Measurements from ENCODE around the gene CARD11. TPM values are rescaled to one million over a fixed set of nuclear protein-coding genes. Genes with fewer than 3 reads are reported as not detected.

The CARD11 gene
- total and polyA plus RNA-seq, 2 experiments from 2014 or later: 17.7 to 29.0 TPM

DNA sequence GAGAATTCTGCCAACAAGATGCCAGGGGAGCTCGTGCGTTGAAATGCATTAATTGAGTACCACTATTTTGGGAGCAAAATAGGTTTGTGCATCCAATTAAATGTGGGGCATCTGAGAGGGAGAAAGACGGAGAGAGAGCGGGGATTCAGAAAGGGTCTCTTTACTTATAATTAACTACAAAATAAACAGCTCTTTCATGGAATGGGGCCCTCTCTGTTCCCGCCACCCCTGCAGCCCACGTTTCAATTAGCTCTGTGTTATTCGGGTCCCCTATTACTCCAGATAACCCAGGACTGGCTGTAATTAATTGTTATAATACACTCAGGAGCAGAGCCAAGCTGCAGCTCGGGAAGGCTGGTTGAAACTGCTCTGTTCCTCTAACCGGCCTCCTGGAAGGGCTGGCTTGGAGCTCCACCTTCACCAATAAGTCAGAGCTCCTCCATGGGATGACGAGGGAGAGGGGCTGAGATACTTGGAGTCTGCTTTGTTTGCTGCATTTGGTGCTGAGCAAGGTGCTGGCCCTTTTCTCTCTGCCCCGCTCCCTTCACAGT, 67.8 kb downstream of the CARD11 start:
- Histone ChIP-seq H3K27me3 (ENCODE audit: insufficient read depth) (no peaks in the 10 kb centered on the region), H3F3A (replicated peaks; ENCODE audit: low read depth) (no peaks in the 10 kb centered on the region), H3K79me2 (replicated peaks; ENCODE audit: insufficient read depth) (no peaks in the 10 kb centered on the region), H3K4me1 (ENCODE audit: insufficient read depth) (peaks cover 15% of the 10 kb centered on the region), H3K4me2 (no peak overlapping the region), H3K36me3 (ENCODE audit: insufficient read depth) (no peaks in the 10 kb centered on the region), H3K4me3 (no peak overlapping the region), H2AFZ (no peak overlapping the region), H4K20me1 (replicated peaks; ENCODE audit: insufficient read depth) (no peaks in the 10 kb centered on the region; the same call in 1 of the 2 replicates), H3K27ac (ENCODE audit: low read depth) (no peak overlapping the region), H3K9me2 (ENCODE audit: insufficient read depth) (no peaks in the 10 kb centered on the region)
- H3K36me3 Mint-ChIP-seq (ENCODE audit: low read depth): no peaks in the 10 kb centered on the region
- 0 out of 2 replicates have a peak overlapping the region, but pooled peaks have one; percentile 36 for H3K27ac Mint-ChIP-seq
- peaks cover 4% of the 10 kb centered on the region for H3K27me3 Mint-ChIP-seq (ENCODE audit: insufficient read depth, low read depth, poor library complexity)
- no peak for TF ChIP-seq POLR2AphosphoS5 (IDR thresholded peaks at IDR 0.05; ENCODE audit: low read depth)
- TF ChIP-seq NANOG (IDR thresholded peaks at IDR 0.05; ENCODE audit: borderline replicate concordance): no peak
- TF ChIP-seq, protein P1, sequence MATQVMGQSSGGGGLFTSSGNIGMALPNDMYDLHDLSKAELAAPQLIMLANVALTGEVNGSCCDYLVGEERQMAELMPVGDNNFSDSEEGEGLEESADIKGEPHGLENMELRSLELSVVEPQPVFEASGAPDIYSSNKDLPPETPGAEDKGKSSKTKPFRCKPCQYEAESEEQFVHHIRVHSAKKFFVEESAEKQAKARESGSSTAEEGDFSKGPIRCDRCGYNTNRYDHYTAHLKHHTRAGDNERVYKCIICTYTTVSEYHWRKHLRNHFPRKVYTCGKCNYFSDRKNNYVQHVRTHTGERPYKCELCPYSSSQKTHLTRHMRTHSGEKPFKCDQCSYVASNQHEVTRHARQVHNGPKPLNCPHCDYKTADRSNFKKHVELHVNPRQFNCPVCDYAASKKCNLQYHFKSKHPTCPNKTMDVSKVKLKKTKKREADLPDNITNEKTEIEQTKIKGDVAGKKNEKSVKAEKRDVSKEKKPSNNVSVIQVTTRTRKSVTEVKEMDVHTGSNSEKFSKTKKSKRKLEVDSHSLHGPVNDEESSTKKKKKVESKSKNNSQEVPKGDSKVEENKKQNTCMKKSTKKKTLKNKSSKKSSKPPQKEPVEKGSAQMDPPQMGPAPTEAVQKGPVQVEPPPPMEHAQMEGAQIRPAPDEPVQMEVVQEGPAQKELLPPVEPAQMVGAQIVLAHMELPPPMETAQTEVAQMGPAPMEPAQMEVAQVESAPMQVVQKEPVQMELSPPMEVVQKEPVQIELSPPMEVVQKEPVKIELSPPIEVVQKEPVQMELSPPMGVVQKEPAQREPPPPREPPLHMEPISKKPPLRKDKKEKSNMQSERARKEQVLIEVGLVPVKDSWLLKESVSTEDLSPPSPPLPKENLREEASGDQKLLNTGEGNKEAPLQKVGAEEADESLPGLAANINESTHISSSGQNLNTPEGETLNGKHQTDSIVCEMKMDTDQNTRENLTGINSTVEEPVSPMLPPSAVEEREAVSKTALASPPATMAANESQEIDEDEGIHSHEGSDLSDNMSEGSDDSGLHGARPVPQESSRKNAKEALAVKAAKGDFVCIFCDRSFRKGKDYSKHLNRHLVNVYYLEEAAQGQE (IDR thresholded peaks at IDR 0.05; ENCODE audit: unreplicated experiment): no peak
- TF ChIP-seq, protein P2, sequence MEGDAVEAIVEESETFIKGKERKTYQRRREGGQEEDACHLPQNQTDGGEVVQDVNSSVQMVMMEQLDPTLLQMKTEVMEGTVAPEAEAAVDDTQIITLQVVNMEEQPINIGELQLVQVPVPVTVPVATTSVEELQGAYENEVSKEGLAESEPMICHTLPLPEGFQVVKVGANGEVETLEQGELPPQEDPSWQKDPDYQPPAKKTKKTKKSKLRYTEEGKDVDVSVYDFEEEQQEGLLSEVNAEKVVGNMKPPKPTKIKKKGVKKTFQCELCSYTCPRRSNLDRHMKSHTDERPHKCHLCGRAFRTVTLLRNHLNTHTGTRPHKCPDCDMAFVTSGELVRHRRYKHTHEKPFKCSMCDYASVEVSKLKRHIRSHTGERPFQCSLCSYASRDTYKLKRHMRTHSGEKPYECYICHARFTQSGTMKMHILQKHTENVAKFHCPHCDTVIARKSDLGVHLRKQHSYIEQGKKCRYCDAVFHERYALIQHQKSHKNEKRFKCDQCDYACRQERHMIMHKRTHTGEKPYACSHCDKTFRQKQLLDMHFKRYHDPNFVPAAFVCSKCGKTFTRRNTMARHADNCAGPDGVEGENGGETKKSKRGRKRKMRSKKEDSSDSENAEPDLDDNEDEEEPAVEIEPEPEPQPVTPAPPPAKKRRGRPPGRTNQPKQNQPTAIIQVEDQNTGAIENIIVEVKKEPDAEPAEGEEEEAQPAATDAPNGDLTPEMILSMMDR (conservative IDR thresholded peaks at IDR 0.05; ENCODE audit: low read depth in 2 of 2): no peak
- TF ChIP-seq EZH2 (IDR thresholded peaks at IDR 0.05; ENCODE audit: low read depth, unreplicated experiment): no peak
- TF ChIP-seq JUNB (IDR thresholded peaks at IDR 0.05; ENCODE audit: unreplicated experiment): no peak
- no peak for TF ChIP-seq CREB1 (CRISPR knock-in tag; IDR thresholded peaks at IDR 0.05; ENCODE audit: low read depth)
- TF ChIP-seq, protein P3, sequence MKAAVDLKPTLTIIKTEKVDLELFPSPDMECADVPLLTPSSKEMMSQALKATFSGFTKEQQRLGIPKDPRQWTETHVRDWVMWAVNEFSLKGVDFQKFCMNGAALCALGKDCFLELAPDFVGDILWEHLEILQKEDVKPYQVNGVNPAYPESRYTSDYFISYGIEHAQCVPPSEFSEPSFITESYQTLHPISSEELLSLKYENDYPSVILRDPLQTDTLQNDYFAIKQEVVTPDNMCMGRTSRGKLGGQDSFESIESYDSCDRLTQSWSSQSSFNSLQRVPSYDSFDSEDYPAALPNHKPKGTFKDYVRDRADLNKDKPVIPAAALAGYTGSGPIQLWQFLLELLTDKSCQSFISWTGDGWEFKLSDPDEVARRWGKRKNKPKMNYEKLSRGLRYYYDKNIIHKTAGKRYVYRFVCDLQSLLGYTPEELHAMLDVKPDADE (IDR thresholded peaks at IDR 0.05): no peak
- TF ChIP-seq, protein P4, sequence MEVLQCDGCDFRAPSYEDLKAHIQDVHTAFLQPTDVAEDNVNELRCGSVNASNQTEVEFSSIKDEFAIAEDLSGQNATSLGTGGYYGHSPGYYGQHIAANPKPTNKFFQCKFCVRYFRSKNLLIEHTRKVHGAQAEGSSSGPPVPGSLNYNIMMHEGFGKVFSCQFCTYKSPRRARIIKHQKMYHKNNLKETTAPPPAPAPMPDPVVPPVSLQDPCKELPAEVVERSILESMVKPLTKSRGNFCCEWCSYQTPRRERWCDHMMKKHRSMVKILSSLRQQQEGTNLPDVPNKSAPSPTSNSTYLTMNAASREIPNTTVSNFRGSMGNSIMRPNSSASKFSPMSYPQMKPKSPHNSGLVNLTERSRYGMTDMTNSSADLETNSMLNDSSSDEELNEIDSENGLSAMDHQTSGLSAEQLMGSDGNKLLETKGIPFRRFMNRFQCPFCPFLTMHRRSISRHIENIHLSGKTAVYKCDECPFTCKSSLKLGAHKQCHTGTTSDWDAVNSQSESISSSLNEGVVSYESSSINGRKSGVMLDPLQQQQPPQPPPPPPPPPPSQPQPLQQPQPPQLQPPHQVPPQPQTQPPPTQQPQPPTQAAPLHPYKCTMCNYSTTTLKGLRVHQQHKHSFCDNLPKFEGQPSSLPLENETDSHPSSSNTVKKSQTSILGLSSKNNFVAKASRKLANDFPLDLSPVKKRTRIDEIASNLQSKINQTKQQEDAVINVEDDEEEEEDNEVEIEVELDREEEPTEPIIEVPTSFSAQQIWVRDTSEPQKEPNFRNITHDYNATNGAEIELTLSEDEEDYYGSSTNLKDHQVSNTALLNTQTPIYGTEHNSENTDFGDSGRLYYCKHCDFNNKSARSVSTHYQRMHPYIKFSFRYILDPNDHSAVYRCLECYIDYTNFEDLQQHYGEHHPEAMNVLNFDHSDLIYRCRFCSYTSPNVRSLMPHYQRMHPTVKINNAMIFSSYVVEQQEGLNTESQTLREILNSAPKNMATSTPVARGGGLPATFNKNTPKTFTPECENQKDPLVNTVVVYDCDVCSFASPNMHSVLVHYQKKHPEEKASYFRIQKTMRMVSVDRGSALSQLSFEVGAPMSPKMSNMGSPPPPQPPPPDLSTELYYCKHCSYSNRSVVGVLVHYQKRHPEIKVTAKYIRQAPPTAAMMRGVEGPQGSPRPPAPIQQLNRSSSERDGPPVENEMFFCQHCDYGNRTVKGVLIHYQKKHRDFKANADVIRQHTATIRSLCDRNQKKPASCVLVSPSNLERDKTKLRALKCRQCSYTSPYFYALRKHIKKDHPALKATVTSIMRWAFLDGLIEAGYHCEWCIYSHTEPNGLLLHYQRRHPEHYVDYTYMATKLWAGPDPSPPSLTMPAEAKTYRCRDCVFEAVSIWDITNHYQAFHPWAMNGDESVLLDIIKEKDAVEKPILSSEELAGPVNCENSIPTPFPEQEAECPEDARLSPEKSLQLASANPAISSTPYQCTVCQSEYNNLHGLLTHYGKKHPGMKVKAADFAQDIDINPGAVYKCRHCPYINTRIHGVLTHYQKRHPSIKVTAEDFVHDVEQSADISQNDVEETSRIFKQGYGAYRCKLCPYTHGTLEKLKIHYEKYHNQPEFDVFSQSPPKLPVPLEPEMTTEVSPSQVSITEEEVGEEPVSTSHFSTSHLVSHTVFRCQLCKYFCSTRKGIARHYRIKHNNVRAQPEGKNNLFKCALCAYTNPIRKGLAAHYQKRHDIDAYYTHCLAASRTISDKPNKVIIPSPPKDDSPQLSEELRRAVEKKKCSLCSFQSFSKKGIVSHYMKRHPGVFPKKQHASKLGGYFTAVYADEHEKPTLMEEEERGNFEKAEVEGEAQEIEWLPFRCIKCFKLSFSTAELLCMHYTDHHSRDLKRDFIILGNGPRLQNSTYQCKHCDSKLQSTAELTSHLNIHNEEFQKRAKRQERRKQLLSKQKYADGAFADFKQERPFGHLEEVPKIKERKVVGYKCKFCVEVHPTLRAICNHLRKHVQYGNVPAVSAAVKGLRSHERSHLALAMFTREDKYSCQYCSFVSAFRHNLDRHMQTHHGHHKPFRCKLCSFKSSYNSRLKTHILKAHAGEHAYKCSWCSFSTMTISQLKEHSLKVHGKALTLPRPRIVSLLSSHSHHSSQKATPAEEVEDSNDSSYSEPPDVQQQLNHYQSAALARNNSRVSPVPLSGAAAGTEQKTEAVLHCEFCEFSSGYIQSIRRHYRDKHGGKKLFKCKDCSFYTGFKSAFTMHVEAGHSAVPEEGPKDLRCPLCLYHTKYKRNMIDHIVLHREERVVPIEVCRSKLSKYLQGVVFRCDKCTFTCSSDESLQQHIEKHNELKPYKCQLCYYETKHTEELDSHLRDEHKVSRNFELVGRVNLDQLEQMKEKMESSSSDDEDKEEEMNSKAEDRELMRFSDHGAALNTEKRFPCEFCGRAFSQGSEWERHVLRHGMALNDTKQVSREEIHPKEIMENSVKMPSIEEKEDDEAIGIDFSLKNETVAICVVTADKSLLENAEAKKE (CRISPR knock-in tag; IDR thresholded peaks at IDR 0.05): no peak
- TF ChIP-seq ZNF331 (CRISPR knock-in tag; IDR thresholded peaks at IDR 0.05; ENCODE audit: low read depth): no peak
- no peak for TF ChIP-seq EZH2phosphoT487 (IDR thresholded peaks at IDR 0.05; ENCODE audit: unreplicated experiment)
- TF ChIP-seq ZNF114 (CRISPR knock-in tag; IDR thresholded peaks at IDR 0.05): no peak
- no peak for TF ChIP-seq STAT1 (IDR thresholded peaks at IDR 0.05; ENCODE audit: unreplicated experiment)
- no peaks in the 10 kb centered on the region for H3K9me3 Mint-ChIP-seq
- DNase-seq (ENCODE audit: low spot score): no peak
- no peak overlapping the region for H3K4me3 Mint-ChIP-seq
- H3K4me1 Mint-ChIP-seq: peaks cover 20% of the 10 kb centered on the region
- no peak for ATAC-seq
